DND-41 (cell line): ENCODE measurements around the gene TCF25.

Experiments
- ATAC-seq: fragments of 200-7000 bp; cut with Tn5 transposase; 3 replicates; pipeline ENCODE4 v1.9.1; 2021; ENCODE audit warnings: low read depth; ENCODE audit not compliant: insufficient read depth
- DNase-seq: peaks from one replicate; pipeline ENCODE4 v3.0.0-alpha.2; 2020
- H2AFZ ChIP-seq: 2 replicates; pipeline ENCODE4 v1.6.0; 2012; ENCODE audit warnings: low read depth, low read length
- H3K27ac ChIP-seq: 2 replicates; pipeline ENCODE4 v1.5.1; 2012; ENCODE audit warnings: low read length, inconsistent platforms
- H3K27me3 ChIP-seq: fragments of 200-600 bp; sonication (generic); 2 replicates; pipeline ENCODE4 v1.6.0; 2012; ENCODE audit warnings: low read length, mild to moderate bottlenecking, inconsistent platforms; ENCODE audit not compliant: insufficient read depth, poor library complexity
- H3K36me3 ChIP-seq: 2 replicates; pipeline ENCODE4 v1.5.1; 2012; ENCODE audit warnings: low read length, inconsistent platforms; ENCODE audit not compliant: insufficient read depth
- H3K4me1 ChIP-seq: 2 replicates; pipeline ENCODE4 v1.5.1; 2012; ENCODE audit warnings: mild to moderate bottlenecking, low read length; ENCODE audit not compliant: insufficient read depth
- H3K4me2 ChIP-seq: 2 replicates; pipeline ENCODE4 v1.6.0; 2012; ENCODE audit warnings: mild to moderate bottlenecking, moderate library complexity, low read length, inconsistent platforms; ENCODE audit not compliant: insufficient read depth
- H3K4me3 ChIP-seq, 2 experiments: fragments of 200-600 bp in 1 of 2; shearing (Covaris generic) in 1 of 2; 2 replicates each; pipeline ENCODE4 v1.5.1; 2012 to 2016; ENCODE audit warnings: inconsistent platforms in 2 of 2, low read length in 2 of 2, mild to moderate bottlenecking in 2 of 2, low read depth in 1 of 2, moderate library complexity in 1 of 2
- H3K79me2 ChIP-seq: 2 replicates; pipeline ENCODE4 v1.6.0; 2012; ENCODE audit warnings: low read length, inconsistent platforms; ENCODE audit not compliant: insufficient read depth
- H3K9ac ChIP-seq: 2 replicates; pipeline ENCODE4 v1.6.0; 2012; ENCODE audit warnings: low read depth, mild to moderate bottlenecking, inconsistent platforms, low read length, moderate library complexity
- H3K9me3 ChIP-seq: 2 replicates; pipeline ENCODE4 v1.5.1; 2012; ENCODE audit warnings: low read length, moderate library complexity, mild to moderate bottlenecking, inconsistent platforms; ENCODE audit not compliant: insufficient read depth, severe bottlenecking
- H4K20me1 ChIP-seq: 2 replicates; pipeline ENCODE4 v1.6.0; 2012; ENCODE audit warnings: low read length; ENCODE audit not compliant: insufficient read depth
- EZH2 ChIP-seq: IDR thresholded peaks from 3 replicates; pipeline ENCODE4 v1.6.1; 2012; ENCODE audit warnings: borderline replicate concordance, low read depth, mild to moderate bottlenecking, moderate library complexity, low read length, inconsistent platforms; ENCODE audit not compliant: severe bottlenecking
- TF ChIP-seq, protein P1 (sequence below): IDR thresholded peaks from 2 replicates; pipeline ENCODE4 v1.5.1; 2012; ENCODE audit warnings: borderline replicate concordance, low read length, moderate library complexity, mild to moderate bottlenecking; ENCODE audit not compliant: poor library complexity, severe bottlenecking; ENCODE audit errors: extremely low read depth

Gene TCF25

DNA sequence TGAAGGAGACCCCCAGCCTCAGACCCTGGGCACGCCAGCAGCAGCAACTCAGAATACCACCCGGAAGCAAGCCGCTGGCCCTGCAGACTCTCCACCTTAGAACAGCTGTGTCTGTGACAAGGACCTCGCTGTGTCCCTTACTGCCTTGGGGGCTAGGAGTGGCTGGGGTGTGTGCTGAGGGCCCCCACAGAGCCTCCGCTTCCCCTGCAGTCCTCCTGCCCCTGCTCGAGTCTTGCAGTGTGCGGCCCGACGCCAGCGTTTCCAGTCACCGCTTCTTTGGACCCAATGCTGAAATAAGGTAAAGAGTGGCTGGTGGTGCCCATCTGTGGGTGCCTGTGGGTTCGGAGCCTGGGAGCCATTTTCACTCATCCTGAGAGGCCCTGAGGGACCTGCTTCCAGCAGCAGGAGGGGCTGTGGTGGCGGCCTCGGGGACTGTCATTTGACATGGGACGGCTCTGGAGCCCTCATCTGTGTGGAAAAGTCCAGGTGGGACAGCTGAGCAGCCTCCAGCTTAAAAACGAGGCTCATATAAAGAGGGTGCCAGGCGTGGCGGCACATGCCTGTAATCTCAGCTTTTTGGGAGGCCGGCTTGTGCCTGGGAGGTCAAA is 30.6 kb downstream of the TCF25 start:
- no peak overlapping the region for H2AFZ ChIP-seq
- no peaks in the 10 kb centered on the region for H3K4me1 ChIP-seq
- H3K27me3 ChIP-seq: no peaks in the 10 kb centered on the region
- H3K4me3 ChIP-seq: no peak overlapping the region
- DNase-seq (no peak), ATAC-seq (no peak)
- H3K4me2 ChIP-seq: no peak overlapping the region
- no peak overlapping the region for H3K27ac ChIP-seq
- H3K79me2 ChIP-seq: no peaks in the 10 kb centered on the region
- peaks cover 76% of the 10 kb centered on the region for H3K36me3 ChIP-seq
- TF ChIP-seq, protein P1, sequence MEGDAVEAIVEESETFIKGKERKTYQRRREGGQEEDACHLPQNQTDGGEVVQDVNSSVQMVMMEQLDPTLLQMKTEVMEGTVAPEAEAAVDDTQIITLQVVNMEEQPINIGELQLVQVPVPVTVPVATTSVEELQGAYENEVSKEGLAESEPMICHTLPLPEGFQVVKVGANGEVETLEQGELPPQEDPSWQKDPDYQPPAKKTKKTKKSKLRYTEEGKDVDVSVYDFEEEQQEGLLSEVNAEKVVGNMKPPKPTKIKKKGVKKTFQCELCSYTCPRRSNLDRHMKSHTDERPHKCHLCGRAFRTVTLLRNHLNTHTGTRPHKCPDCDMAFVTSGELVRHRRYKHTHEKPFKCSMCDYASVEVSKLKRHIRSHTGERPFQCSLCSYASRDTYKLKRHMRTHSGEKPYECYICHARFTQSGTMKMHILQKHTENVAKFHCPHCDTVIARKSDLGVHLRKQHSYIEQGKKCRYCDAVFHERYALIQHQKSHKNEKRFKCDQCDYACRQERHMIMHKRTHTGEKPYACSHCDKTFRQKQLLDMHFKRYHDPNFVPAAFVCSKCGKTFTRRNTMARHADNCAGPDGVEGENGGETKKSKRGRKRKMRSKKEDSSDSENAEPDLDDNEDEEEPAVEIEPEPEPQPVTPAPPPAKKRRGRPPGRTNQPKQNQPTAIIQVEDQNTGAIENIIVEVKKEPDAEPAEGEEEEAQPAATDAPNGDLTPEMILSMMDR: no peak
- TF ChIP-seq EZH2: no peak
- peaks cover 19% of the 10 kb centered on the region for H4K20me1 ChIP-seq
- no peaks in the 10 kb centered on the region for H3K9me3 ChIP-seq
- no peak overlapping the region for H3K9ac ChIP-seq

DNA sequence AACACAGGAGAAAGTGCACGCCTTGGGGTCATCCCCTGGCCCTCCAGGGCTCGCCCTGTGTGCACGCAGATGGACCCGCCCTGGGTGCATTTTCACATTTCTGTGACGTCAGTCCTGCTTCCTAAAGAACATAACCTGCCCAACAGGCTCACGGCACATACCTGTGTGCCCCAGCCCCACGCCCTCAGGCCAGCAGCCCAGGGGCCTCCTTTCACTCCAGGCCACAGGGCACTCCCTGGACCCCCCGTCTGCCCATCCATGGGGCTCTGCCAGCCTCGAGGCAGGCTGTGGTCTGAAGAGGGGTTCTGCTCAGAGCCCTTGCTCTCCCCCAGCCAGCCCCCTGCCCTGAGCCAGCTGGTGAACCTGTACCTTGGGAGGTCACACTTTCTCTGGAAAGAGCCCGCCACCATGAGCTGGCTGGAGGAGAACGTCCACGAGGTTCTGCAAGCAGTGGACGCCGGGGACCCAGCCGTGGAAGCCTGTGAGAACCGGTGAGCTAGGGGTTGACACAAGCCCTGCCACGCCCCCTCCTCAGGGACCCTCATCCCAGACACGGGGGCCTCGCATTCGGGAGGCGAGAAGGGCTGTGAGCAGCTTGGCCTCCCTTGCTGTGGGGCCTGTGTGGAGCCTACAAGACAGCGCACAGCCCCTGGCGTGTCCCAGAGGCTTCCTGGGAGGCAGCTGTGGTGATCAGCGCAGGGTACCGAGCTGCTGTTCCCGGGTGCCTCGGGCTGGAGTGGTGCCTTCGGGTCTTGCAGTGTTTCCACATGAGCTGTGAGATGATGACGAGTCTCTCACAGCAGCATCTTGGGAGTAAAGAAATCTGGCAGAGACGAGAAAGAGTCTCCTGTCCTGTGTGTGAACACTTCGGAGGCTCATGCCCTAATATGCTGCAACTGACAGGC is 31.5 kb downstream of the TCF25 start:
- no peak overlapping the region for H3K4me3 ChIP-seq
- no peaks in the 10 kb centered on the region for H3K4me1 ChIP-seq
- no peaks in the 10 kb centered on the region for H3K9me3 ChIP-seq
- H3K9ac ChIP-seq: no peak overlapping the region
- no peaks in the 10 kb centered on the region for H3K79me2 ChIP-seq
- H3K27ac ChIP-seq: no peak overlapping the region
- H3K36me3 ChIP-seq: peaks cover 75% of the 10 kb centered on the region
- TF ChIP-seq EZH2: no peak
- TF ChIP-seq, protein P1: no peak
- H3K27me3 ChIP-seq: no peaks in the 10 kb centered on the region
- peaks cover 21% of the 10 kb centered on the region for H4K20me1 ChIP-seq
- DNase-seq (no peak), ATAC-seq (peak; percentile 12; the same call in 2 of the 3 replicates)
- no peak overlapping the region for H3K4me2 ChIP-seq
- no peak overlapping the region for H2AFZ ChIP-seq

DNA sequence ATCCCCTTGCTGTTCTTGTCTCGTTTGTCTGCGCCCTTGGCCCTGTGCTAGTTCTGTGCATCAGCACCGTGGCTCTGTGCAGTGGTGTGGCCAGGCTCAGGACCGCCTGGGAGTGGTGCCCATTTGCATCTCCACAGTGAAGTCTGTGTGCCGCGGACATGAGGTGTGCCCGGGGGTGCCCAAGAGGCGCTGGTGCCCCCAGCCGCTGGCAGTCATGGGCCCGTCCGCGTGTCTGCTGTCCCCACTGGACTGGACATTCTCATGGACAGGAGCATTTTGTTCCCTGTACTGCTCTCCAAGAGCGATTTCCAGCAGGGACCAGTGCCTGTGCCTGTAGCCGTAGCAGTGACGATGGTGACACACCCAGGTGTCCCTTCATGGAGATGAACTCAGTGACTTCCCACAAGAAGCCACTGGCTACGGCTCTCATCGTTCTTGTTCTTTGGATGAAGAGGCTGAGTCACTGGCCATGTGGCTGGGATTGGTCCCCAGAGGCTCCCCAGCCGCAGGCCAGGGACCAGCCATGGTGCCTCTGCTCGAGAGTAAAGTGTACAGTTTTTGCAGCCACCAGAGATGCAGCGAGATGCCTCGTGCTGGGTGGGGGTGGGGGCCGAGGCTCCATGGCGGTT is 32.2 kb downstream of the TCF25 start:
- Histone ChIP-seq H3K36me3 (peaks cover 75% of the 10 kb centered on the region), H3K27me3 (no peaks in the 10 kb centered on the region), H3K9me3 (no peaks in the 10 kb centered on the region), H3K4me3 (no peak overlapping the region), H4K20me1 (peaks cover 23% of the 10 kb centered on the region), H3K4me2 (no peak overlapping the region), H3K4me1 (no peaks in the 10 kb centered on the region), H3K27ac (no peak overlapping the region), H3K9ac (no peak overlapping the region), H2AFZ (no peak overlapping the region), H3K79me2 (no peaks in the 10 kb centered on the region)
- ATAC-seq (no peak), DNase-seq (no peak)
- TF ChIP-seq, protein P1: no peak
- no peak for TF ChIP-seq EZH2
